HG03457 (cell line): ENCODE results near the gene GNB2.
"Not testable (repeated sequence)": the region's sequence is repeated elsewhere in the genome, so short reads cannot be mapped to it uniquely, and the experiment has no call there.

Source experiments
- ATAC-seq: cut with Tn5 transposase; IDR thresholded peaks from one replicate; pipeline ENCODE4 v1.9.1; 2021; ENCODE audit warnings: moderate number of reproducible peaks; ENCODE audit not compliant: unreplicated experiment

Gene GNB2

GRCh38 chr7:100693312-100694097 lies 20.0 kb downstream of the GNB2 start:
- no peak for ATAC-seq

GRCh38 chr7:100694098-100694745 lies 20.7 kb downstream of the GNB2 start, which contains the start of gene GIGYF1:
Gene GIGYF1 (minus strand): TSS chr7:100694250. CDS start chr7:100688238, 6,012 bp downstream.
- ATAC-seq, result no peak

GRCh38 chr7:100696123-100696521 lies 22.6 kb downstream of the GNB2 start:
- ATAC-seq, result no peak

GRCh38 chr7:100699018-100699417 lies 25.5 kb downstream of the GNB2 start:
- ATAC-seq, result no peak

- not testable (repeated sequence) for ATAC-seq
Observed at GRCh38 chr7:100701089-100701488, 27.5 kb downstream of the GNB2 start.

- peak; percentile 38 for ATAC-seq
Observed at GRCh38 chr7:100705320-100705752, 31.8 kb downstream of the GNB2 start.

- peak; percentile 61 for ATAC-seq
Observed at GRCh38 chr7:100705753-100706671, 32.5 kb downstream of the GNB2 start, which contains the start of gene POP7. Gene POP7 (plus strand): TSS chr7:100706121. CDS start chr7:100706831, 710 bp downstream.

GRCh38 chr7:100706672-100707311 lies 33.3 kb downstream of the GNB2 start:
- no peak for ATAC-seq

- no peak for ATAC-seq
Observed at GRCh38 chr7:100708395-100708794, 34.9 kb downstream of the GNB2 start.

- ATAC-seq, result no peak
Observed at GRCh38 chr7:100710452-100710851, 36.9 kb downstream of the GNB2 start.

GRCh38 chr7:100711369-100711768 lies 37.8 kb downstream of the GNB2 start:
- ATAC-seq, result no peak

- no peak for ATAC-seq
Observed at GRCh38 chr7:100714725-100715124, 41.2 kb downstream of the GNB2 start.

GRCh38 chr7:100717073-100717472 lies 43.5 kb downstream of the GNB2 start:
- ATAC-seq, result not testable (repeated sequence)

GRCh38 chr7:100719523-100720278 lies 46.2 kb downstream of the GNB2 start:
- no peak for ATAC-seq

GRCh38 chr7:100720279-100720670 lies 46.7 kb downstream of the GNB2 start, which contains the start of gene EPO:
Gene EPO (plus strand): TSS chr7:100720468. CDS start chr7:100720981, 513 bp downstream.
- ATAC-seq, result no peak

GRCh38 chr7:100720671-100721504 lies 47.3 kb downstream of the GNB2 start:
- no peak for ATAC-seq

GRCh38 chr7:100721505-100721812 lies 47.9 kb downstream of the GNB2 start:
- no peak for ATAC-seq

- ATAC-seq, result no peak
Observed at GRCh38 chr7:100722480-100723212, 49.1 kb downstream of the GNB2 start.
